LNCaP clone FGC (cell line): ENCODE results near the gene RPL26.
A peak's percentile ranks its signal among the peaks of the same experiment; 100 is the strongest.

Source experiments
- DNase-seq: peaks from one replicate; pipeline ENCODE4 v3.0.0-alpha.2; 2011; ENCODE audit warnings: low read depth
- H3K4me3 ChIP-seq: 2 replicates; pipeline ENCODE4 v1.5.1; 2011; ENCODE audit warnings: mild to moderate bottlenecking, low read depth, low read length, control low read depth
- CTCF ChIP-seq: IDR thresholded peaks from 2 replicates; pipeline ENCODE4 v1.5.1; 2012; ENCODE audit warnings: mild to moderate bottlenecking; ENCODE audit not compliant: control insufficient read depth, insufficient read depth; ENCODE audit errors: extremely low read depth

The RPL26 gene

GRCh38 chr17:8341456-8341855 is 41.5 kb downstream of the RPL26 start:
- no peak for TF ChIP-seq CTCF
- DNase-seq: no peak
- no peak overlapping the region for H3K4me3 ChIP-seq

DNA sequence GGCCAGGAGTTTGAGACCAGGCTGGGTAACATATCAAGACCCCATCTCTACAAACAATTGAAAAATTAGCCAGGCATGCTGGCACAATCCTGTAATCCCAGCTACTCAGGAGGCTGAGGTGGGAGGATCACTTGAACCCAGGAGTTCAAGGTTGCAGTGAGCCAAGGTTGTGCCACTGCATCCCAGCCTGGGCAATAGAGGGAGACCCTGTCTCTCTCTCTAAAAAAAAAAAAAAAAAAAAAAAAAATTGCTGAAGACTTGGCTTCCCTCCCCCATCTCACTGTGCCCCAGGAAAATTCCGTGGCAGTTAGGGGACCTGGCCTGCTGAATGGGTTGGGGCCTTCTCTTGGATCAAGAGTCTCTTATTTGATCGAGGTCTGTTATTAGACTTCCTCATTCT is 43.5 kb downstream of the RPL26 start, which contains the start of gene ODF4:
TSS of gene ODF4 (plus strand) at position 301 of the 400 bp plus-strand sequence. CDS start 212 bp downstream, outside the sequence.
- no peak for DNase-seq
- no peak for TF ChIP-seq CTCF
- H3K4me3 ChIP-seq: no peak within 1 kb of the TSS

- no peak for TF ChIP-seq CTCF
- H3K4me3 ChIP-seq: no peak overlapping the region
- no peak for DNase-seq
These were observed 44.2 kb downstream of the RPL26 start for GRCh38 chr17:8338753-8339140.

GRCh38 chr17:8337802-8338752 is 44.9 kb downstream of the RPL26 start:
- no peak overlapping the region for H3K4me3 ChIP-seq
- no peak for TF ChIP-seq CTCF
- DNase-seq: no peak

GRCh38 chr17:8333281-8333680 is 49.7 kb downstream of the RPL26 start:
- no peak for TF ChIP-seq CTCF
- no peak overlapping the region for H3K4me3 ChIP-seq
- no peak for DNase-seq

GRCh38 chr17:8332688-8333087 is 50.3 kb downstream of the RPL26 start:
- no peak for TF ChIP-seq CTCF
- DNase-seq: peak; percentile 57
- no peak overlapping the region for H3K4me3 ChIP-seq
